Stimulated activated CD8-positive, alpha-beta memory T cell treated with anti-CD3 and anti-CD28 coated beads, Interleukin-15, amount 100 ng/mL, for 48 hours (primary cell): Measurements from ENCODE around the gene OCIAD1.
"Not testable (repeated sequence)": the region's sequence is repeated elsewhere in the genome, so short reads cannot be mapped to it uniquely, and the experiment has no call there.

Experiments
- DNase-seq, 2 donors: peaks; one replicate each; pipeline ENCODE4 v3.0.0-alpha.2; 2020; ENCODE audit warnings: low read depth in 2 of 2

The OCIAD1 gene

DNA sequence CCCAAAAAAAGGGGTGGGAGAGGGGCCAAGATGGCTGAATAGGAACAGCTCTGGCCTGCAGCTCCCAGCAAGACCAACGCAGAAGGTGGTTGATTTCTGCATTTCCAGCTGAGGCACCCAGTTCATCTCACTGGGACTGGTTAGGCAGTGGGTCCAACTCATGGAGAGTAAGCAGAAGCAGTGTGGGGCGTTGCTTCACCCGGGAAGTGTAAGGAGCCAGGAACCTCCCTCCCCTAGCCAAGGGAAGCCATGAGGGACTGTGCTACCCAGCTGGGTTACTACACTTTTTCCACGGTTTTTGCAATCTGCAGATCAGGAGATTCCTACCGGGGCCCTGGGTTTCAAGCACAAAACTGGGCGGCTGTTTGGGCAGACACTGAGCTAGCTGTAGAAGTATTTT is 13.9 kb upstream of the OCIAD1 start:
- no peak for DNase-seq

DNA sequence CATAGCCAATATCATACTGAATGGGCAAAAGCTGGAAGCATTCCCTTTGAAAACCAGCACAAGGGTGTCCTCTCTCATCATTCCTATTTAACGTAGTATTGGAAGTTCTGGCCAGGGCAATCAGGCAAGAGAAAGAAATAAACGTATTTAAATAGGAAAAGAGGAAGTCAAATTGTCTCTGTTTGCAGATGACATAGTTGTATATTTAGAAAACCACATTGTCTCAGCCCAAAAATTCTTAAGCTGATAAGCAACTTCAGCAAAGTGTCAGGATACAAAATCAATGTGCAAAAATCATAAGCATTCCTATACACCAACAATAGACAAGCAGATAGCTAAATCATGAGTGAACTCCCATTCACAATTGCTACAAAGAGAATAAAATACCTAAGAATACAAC is 9.5 kb upstream of the OCIAD1 start:
- DNase-seq: not testable (repeated sequence)

DNA sequence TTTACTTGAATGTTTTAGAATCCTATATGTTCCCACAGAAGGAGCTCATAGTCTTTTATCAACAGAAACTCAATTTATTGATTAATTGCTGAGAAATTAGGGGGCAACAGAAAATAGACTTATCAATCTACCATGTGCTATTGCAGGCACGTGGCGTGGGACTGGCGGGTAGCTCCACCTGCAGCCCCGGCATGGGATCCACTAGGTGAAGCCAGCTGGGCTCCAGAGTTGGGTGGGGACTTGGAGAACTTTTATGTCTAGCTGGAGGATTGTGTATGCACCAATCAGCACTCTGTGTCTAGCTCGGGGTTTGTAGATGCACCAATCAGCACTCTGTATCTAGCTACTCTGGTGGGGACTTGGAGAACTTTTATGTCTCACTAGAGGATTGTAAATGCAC is 3.3 kb upstream of the OCIAD1 start:
- DNase-seq: no peak

DNA sequence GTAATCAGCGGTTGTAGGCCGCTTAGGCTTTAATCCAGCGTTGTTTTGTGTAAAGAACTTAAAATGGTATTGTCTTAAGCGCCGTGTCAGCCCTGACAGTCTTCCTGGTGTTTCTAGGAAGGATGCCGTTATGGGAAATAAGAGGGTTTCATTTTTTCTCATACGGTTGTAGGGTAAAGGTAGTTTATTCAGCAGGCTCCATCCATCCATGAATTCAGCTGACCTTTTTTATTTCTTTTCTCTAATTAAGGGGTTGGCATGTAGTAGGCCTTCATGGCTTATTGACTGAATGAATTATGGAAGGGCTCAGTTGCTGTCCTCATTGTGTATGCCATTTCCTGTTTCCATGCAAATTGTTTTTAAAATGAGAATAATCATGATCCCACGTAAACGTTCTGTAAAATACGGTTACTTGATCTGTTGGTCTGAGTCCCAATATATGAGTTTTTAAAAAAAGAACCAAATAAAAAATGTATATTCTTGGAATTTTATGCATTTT is 693 bp downstream of the OCIAD1 start:
- no peak for DNase-seq

DNA sequence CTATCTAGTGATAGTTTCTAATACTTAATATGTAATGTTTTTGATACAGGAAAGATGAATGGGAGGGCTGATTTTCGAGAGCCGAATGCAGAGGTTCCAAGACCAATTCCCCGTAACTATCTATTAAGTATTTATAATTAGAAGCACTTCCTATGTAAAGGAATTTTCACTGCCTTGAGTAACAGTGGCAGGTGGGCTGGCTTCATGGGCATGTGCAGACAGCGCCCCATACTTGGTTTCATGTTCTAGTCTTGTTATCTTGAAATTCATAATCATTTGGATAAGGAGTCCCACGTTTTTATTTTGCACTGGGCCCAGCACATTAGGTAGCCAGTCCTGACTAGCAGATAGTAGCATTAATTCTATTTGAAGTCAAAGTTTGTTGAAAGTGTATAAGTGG is 1.7 kb downstream of the OCIAD1 start:
- DNase-seq: no peak

DNA sequence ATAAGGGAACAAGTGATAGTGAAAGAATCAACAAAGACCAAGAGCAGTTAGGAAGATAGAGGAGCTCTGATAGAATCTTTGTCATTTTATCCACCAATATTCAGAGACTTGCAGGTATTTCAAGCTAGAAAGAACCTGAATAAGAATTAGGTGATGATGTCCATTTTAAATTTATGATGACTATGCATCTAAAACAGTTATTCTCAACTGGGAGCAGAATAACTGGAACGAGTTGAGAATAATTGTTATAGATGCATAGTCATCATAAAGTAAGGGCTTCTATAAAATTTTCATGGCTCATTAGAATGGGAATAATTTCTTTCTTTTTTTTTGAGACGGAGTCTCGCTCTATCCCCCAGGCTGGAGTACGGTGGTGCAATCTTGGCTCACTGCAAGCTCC is 5.8 kb downstream of the OCIAD1 start:
- DNase-seq: no peak

DNA sequence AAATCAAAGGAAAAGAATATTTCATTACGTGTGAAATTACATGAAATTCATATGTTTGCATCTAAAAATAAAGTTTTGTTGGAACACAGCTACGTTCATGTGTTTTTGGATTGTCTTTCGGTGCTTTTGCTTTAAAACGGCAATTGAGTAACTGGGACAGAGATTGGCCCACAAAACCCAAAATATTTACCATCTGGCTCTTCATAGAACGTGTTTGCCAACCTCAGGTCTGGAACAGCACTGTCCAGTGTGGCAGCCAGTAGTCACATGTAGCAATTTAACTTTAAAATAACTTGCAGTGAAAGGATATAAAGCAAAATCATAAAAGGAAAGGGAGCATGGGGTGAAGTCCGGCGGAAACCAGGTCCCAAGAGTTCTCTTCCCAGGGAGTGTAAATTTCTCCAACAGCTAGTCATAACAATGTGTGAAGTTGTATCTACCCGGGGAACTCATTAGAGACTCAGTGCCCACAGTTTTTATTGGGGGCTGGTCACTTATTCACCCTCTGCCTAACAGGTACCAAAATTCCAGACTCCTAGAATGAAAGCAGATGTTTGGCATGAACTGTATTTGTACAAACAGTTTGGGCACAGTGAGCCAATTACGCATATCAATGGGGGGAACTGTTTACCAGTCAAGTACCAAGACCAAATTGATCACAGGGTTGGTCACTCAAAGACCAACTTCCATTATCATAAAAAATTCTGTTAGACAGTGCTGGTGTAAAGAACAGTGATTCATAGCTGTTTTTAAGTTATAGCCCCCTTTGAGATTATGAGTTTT is 10.3 kb downstream of the OCIAD1 start:
- DNase-seq: no peak

DNA sequence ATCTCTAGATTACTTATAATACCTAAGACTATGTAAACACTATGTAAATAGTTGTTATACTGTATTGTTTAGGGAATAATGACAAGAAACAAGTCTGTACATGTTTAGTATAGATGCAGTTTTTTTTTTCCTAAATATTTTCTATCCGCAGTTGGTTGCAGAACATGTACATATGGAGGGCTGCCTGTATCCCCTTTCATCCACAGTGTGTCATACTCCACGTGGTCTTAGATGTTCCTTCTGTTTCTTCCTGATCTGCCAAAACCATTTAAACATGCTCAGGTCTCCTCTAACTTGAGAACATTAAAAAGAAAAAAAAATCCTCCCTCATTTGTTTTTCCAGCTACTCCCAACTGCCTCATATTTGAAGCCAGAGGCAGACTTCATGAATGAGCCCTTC is 14.0 kb downstream of the OCIAD1 start:
- DNase-seq: no peak

DNA sequence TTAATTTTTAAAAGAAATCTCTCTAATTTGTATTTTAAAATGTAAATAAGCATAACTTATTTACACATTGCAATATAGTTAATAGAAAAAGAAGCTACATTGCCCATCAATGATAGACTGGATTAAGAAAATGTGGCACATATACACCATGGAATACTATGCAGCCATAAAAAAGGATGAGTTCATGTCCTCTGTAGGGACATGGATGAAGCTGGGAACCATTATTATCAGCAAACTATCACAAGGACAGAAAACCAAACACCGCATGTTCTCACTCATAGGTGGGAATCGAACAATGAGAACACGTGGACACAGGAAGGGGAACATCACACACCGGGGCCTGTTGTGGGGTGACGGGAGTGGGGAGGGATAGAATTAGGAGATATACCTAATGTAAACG is 17.9 kb downstream of the OCIAD1 start:
- DNase-seq: not testable (repeated sequence)

DNA sequence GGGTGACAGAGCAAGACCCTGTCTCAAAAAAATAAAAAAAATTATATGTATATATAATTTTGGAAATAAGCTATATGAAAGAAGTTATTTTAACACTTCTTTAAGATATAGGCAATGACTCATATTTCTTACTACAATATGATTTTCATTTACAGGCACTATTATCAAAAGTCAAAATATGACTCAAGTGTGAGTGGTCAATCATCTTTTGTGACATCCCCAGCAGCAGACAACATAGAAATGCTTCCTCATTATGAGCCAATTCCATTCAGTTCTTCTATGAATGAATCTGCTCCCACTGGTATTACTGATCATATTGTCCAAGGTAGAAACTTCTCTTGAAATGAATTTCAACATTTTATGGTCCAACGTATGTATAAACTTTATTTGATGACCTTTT is 20.8 kb downstream of the OCIAD1 start:
- no peak for DNase-seq

DNA sequence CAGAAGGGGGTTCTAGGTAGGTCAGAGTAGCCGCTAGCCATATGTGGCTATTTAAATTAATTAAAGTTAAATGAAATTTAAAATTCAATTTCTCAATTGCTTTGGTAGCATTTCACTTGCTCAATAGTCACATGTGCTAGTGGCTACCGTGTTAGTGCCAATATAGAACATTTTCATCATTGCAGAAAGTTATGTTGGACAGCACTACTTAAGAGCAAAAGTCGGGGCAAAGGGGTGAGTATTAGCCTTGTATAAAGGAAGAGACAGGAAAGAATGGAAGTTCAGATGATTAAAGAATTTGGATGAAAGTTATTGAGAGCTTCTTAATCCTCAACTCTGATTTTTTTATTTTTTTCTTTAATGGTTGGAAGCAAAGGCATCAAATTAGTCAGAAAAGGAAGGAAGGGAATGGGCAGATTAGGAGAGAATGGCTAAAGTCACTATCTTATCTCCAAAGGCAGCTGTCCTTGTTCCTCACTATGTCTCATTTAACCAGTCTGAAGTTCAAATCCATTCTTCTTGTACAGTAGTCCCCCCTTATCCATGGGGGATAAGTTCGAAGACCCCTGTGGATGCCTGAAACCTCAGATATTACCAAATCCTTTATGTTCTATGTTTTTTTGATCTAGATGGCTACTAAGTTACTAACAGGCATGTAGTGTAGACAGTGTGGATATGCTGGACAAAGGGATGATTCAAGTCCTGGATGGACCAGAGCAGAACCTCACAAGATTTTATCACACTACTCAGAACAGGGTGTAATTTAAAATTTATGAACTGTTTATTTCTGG is 22.9 kb downstream of the OCIAD1 start:
- no peak for DNase-seq

DNA sequence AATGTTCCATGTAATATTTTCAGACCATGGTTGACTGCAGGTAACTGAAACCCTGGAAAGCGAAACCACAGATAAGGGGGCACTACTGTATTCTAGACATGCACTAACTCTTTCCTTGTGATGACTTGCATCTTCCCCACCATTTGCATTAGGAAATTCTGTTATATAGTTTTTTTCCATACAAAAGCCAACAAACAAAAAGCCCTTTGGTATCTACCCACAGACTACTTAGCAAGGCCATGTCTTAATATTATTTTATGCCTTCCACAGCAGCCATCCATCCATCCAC is 23.5 kb downstream of the OCIAD1 start:
- no peak for DNase-seq

DNA sequence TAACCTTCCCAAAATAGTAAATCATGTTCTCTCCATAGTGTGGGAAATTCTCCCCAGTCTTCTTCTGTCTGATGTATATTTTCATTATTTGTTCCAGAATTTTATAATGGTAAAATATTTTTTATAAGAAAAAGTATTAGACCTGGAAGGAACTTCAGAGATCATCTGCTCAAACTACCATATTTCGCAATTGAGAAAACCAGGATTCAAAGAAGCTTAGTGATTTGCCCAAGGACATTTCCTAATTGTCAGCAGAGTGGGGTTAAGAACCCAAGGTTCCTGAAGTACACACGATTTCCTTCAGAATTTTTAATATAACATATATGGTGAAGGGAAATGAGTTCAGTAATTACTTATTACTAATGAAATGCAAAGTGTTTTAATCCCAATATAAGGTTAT is 24.1 kb downstream of the OCIAD1 start:
- no peak for DNase-seq

DNA sequence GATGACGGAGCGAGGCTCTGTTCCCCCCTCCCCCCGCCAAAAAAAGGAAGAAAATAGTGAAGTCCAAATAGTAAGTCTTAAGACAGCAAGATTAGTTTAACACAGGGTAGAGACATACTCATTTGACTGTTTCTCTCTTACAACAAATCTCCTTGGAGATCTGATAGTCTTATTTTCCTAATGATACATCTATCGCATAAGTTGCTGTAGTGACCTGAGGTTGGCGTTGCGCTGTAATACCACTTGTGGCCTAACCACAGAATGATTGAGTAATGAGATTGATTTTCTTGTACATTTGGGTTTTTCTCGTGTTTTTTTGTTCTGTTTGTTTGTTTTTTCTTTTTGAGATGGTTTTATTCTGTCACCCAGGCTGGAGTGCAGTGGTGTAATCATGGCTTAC is 27.2 kb downstream of the OCIAD1 start:
- DNase-seq: no peak

DNA sequence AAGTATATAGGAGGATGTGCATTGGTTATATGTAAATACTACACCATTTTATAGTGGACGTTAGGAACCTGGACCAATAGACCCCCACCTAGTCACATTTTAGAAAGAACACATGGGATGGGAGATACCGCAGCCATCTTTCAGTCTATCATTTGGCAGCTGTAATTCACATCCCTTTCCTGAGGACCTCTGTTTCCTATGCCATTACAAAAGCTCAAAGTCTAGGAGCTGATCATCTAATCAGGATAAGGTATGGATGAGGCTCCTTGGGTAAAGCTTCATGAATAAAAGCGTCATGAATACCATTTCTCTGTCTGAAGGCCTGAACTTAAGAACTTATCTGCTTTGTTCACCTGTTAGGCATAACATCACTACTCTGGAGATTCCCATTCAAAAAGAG is 31.1 kb downstream of the OCIAD1 start:
- no peak for DNase-seq

DNA sequence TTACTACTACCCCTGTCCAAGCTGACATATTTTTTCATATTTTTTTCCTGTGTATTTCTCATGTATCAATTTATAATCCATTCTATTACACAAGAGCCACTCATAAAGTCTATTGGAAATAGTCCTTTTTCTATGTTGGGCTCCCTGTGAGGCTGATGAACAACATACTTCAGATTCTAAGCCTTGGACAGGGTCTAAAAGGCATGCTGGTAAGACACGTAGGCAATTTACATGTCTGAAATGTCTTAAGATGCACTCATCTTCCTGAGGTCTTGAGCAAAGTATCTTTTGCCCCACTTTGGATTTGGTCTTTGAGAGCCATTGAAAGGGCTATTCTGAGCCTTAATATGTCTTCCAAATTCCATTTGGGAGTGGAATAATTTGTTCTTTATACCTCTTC is 31.8 kb downstream of the OCIAD1 start:
- DNase-seq: no peak

DNA sequence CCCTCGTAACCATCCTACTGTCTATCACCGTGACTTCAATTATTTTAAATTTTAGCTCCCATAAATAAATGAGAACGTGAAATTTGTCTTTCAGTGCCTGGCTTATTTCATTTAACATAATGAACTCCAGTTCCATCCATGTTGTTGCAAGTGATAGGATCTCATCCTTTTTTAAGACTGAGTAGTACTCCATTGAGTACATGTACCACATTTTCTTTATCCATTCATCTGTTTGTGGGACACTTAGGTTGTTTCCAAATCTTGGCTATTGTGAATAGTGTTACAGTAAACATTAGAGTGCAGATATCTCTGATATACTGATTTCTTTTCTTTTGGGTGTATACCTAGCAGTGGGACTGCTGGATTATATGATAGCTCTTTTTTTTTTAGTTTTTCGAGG is 32.8 kb downstream of the OCIAD1 start:
- no peak for DNase-seq

DNA sequence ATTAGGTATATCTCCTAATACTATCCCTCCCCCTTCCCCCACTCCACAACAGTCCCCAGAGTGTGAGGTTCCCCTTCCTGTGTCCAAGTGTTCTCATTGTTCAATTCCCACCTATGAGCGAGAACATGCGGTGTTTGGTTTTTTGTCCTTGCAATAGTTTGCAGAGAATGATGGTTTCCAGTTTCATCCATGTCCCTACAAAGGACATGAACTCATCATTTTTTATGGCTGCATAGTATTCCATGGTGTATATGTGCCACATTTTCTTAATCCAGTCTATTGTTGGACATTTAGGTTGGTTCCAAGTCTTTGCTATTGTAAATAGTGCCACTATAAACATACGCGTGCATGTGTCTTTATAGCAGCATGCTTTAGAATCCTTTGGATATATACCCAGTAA is 33.8 kb downstream of the OCIAD1 start:
- DNase-seq: not testable (repeated sequence)

DNA sequence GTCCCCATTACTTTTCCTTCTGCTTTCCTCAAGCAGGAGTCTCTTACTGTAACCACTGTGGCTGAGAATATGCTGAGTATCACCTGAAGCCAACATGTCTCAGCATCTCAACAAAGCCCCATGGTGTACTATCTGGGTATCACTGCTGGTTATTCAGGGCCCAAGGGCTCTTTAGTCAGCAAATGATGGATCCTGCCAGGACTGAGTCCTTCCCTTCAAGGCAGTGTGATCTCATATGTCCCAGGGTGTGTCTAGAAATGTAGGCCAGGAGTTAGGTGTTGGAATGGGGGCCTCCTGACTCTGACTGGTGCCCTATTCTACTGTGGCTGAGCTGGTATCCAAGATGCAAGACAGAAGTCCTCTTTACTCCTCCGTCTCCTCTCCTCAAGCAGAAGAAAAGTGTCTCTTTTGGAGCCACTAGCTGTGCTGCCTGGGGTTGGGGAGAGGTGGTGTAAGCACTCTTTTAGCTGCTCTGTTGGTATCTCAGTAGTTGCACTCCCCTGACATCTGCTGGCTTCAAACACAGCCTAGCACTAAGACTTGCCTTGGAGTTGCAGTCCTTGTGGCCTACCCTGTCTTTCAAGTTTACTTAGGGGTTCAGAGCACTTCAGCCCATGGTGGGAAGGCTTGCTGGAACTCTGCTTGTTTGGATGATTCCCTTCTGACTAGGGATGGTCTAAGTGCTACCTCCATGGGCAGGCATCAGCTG is 47.1 kb downstream of the OCIAD1 start:
- no peak for DNase-seq

DNA sequence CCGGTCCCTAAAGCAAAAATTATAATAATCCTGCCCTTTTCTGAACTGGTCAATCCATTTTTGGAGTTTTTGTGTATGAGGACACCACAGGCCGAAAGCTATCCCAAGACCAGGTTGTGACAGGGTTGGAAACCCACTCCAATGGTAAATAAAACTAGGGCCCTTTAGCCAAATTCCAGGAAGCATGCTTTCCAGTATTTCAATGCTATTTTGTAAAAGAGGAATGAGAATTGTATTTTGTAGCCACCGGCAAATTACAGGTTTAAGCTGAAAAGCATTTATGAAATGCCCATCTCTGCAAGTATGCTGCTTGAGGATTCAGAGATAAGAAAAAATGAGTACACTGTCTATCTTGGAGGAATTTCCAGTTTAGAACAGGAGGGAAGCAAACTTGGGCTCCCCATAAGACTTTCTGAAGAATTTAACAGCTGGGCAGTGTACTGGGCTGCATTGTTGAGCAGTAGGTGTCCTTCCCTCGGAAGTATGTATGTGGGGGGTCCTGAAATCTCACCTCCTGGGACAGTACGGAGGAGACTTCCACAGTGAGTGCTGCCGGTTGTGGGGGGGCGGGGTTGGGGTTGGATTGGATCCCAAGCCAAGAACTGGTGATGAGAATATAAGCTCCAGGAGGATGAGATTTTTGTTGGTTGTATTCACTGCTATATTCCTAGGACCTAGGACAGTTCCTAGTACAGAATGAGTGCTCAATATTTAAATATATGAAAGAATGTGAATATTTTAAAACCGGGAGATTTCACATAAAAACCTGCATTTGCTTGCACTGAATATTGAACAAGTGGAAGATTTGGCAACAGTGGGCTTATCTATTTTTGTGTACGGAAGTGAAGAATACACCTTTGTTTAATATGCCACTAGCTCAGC is 48.9 kb downstream of the OCIAD1 start:
- no peak for DNase-seq

DNA sequence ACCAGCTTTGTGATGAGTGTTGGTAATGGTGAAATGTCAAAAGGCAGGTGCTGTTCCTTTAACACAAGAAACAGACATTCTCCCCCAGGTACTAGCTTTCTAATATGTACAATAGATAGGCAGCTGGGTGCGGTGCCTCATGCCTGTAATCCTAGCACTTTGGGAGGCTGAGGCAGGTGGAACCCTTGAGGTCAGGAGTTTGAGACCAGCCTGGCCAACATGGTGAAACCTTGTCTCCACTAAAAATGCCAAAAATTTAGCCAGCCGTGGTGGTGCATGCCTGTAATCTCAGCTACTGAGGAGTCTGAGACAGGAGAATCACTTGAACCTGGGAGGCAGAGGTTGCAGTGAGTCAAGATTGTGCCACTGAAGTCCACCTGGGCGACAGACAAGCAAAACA is 50.8 kb downstream of the OCIAD1 start:
- DNase-seq: not testable (repeated sequence)

DNA sequence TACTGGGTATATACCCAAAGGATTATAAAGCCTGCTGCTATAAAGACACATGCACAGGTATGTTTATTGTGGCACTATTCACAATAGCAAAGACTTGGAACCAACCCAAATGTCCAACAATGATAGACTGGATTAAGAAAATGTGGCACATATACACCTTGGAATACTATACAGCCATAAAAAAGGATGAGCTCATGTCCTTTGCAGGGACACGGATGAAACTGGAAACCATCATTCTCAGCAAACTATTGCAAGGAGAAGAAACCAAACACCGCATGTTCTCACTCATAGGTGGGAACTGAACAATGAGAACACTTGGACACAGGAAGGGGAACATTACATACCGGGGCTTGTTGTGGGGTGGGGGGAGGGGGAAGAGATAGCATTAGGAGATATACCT is 58.9 kb downstream of the OCIAD1 start:
- not testable (repeated sequence) for DNase-seq
